H9 (cell line): ENCODE results near the gene HORMAD1. TPM values are rescaled to one million over a fixed set of nuclear protein-coding genes. Genes with fewer than 3 reads are reported as not detected.

Experiments used
- DNase-seq: peaks from one replicate; pipeline ENCODE4 v3.0.0-alpha.2; 2017
- H2AFZ ChIP-seq: one replicate; pipeline ENCODE4 v1.6.1; 2013; ENCODE audit warnings: mild to moderate bottlenecking, low read length, control low read depth, moderate library complexity
- H2AK5ac ChIP-seq: 2 replicates; pipeline ENCODE4 v1.6.1; 2013; ENCODE audit warnings: low read length, control low read depth, mixed read lengths; ENCODE audit not compliant: insufficient read length
- H2BK120ac ChIP-seq: one replicate; pipeline ENCODE4 v1.6.1; 2013; ENCODE audit warnings: low read depth, mild to moderate bottlenecking, low read length, control low read depth, inconsistent platforms; ENCODE audit not compliant: poor library complexity, severe bottlenecking
- H2BK12ac ChIP-seq: 2 replicates; pipeline ENCODE4 v1.6.1; 2013; ENCODE audit warnings: low read length, control low read depth, mixed read lengths, low read depth; ENCODE audit not compliant: insufficient read length
- H2BK15ac ChIP-seq: 2 replicates; pipeline ENCODE4 v1.6.1; 2013; ENCODE audit warnings: low read depth, low read length, control low read depth
- H2BK20ac ChIP-seq: one replicate; pipeline ENCODE4 v1.6.1; 2013; ENCODE audit warnings: low read depth, mild to moderate bottlenecking, low read length, control low read depth, inconsistent platforms; ENCODE audit not compliant: poor library complexity, severe bottlenecking
- H2BK5ac ChIP-seq: 2 replicates; pipeline ENCODE4 v1.6.1; 2013; ENCODE audit warnings: low read length, control low read depth, mixed read lengths; ENCODE audit not compliant: insufficient read length
- H3K14ac ChIP-seq: 2 replicates; pipeline ENCODE4 v1.6.1; 2013; ENCODE audit warnings: low read length, control low read depth; ENCODE audit not compliant: insufficient read depth
- H3K18ac ChIP-seq: 2 replicates; pipeline ENCODE4 v1.6.1; 2013; ENCODE audit warnings: low read depth, mild to moderate bottlenecking, mixed read lengths, low read length, control low read depth; ENCODE audit not compliant: insufficient read length
- H3K23ac ChIP-seq: 2 replicates; pipeline ENCODE4 v1.6.1; 2013; ENCODE audit warnings: low read length, control low read depth, mixed read lengths, low read depth; ENCODE audit not compliant: insufficient read length
- H3K23me2 ChIP-seq: 2 replicates; pipeline ENCODE4 v1.6.1; 2013; ENCODE audit warnings: low read depth, mild to moderate bottlenecking, mixed read lengths, low read length, control low read depth; ENCODE audit not compliant: insufficient read length, poor library complexity, severe bottlenecking
- H3K27ac ChIP-seq: 2 replicates; pipeline ENCODE4 v1.5.1; 2013; ENCODE audit warnings: low read length, control low read depth, mixed read lengths, low read depth; ENCODE audit not compliant: insufficient read length
- H3K27me3 ChIP-seq: 2 replicates; pipeline ENCODE4 v1.6.1; 2013; ENCODE audit warnings: low read length, control low read depth, inconsistent platforms; ENCODE audit not compliant: insufficient read depth
- H3K4ac ChIP-seq: 2 replicates; pipeline ENCODE4 v1.6.1; 2013; ENCODE audit warnings: low read depth, mild to moderate bottlenecking, control low read depth, inconsistent platforms, low read length, moderate library complexity
- H3K4me1 ChIP-seq: 2 replicates; pipeline ENCODE4 v1.6.1; 2013; ENCODE audit warnings: low read length, control low read depth, inconsistent platforms; ENCODE audit not compliant: insufficient read depth
- H3K4me2 ChIP-seq: 2 replicates; pipeline ENCODE4 v1.6.1; 2013; ENCODE audit warnings: low read length, control low read depth, mixed read lengths; ENCODE audit not compliant: insufficient read length, insufficient read depth
- H3K56ac ChIP-seq: 2 replicates; pipeline ENCODE4 v1.6.1; 2013; ENCODE audit warnings: low read depth, mild to moderate bottlenecking, mixed read lengths, low read length, control low read depth; ENCODE audit not compliant: insufficient read length
- H3K79me1 ChIP-seq: 2 replicates; pipeline ENCODE4 v1.6.1; 2013; ENCODE audit warnings: low read depth, mild to moderate bottlenecking, moderate library complexity, low read length, control low read depth, inconsistent platforms; ENCODE audit not compliant: insufficient read depth, poor library complexity, severe bottlenecking
- H3K79me2 ChIP-seq: 2 replicates; pipeline ENCODE4 v1.6.1; 2013; ENCODE audit warnings: low read length, control low read depth, inconsistent platforms; ENCODE audit not compliant: insufficient read depth
- H3K9ac ChIP-seq: 2 replicates; pipeline ENCODE4 v1.6.1; 2013; ENCODE audit warnings: low read length, control low read depth, mixed read lengths; ENCODE audit not compliant: insufficient read length; ENCODE audit errors: extremely low read depth
- H3K9me3 ChIP-seq: one replicate; pipeline ENCODE4 v1.6.1; 2013; ENCODE audit warnings: low read depth, low read length, inconsistent platforms; ENCODE audit not compliant: control insufficient read depth
- H3T11ph ChIP-seq: one replicate; pipeline ENCODE4 v1.6.1; 2013; ENCODE audit warnings: mild to moderate bottlenecking, low read length, control low read depth, inconsistent platforms
- H4K20me1 ChIP-seq: one replicate; pipeline ENCODE4 v1.6.1; 2013; ENCODE audit not compliant: control insufficient read depth, insufficient read length, insufficient read depth
- H4K5ac ChIP-seq: 2 replicates; pipeline ENCODE4 v1.6.1; 2013; ENCODE audit warnings: low read depth, mild to moderate bottlenecking, mixed read lengths, low read length, control low read depth; ENCODE audit not compliant: insufficient read length
- H4K8ac ChIP-seq: replicated peaks from 2 replicates; pipeline ENCODE4 v1.6.1; 2013; ENCODE audit warnings: low read length, control low read depth, mixed read lengths, low read depth; ENCODE audit not compliant: insufficient read length
- H4K91ac ChIP-seq: 2 replicates; pipeline ENCODE4 v1.6.1; 2013; ENCODE audit warnings: low read depth, mild to moderate bottlenecking, moderate library complexity, mixed read lengths, low read length, control low read depth; ENCODE audit not compliant: insufficient read length
- H3K27ac Mint-ChIP-seq, 3 experiments: 2 replicates in 2 of 3; 3 replicates in 1 of 3; pipeline ENCODE4 v1.8.0; 2020 to 2021; ENCODE audit warnings: mixed read lengths in 3 of 3, mild to moderate bottlenecking in 1 of 3, moderate library complexity in 1 of 3
- H3K27me3 Mint-ChIP-seq: 2 replicates; pipeline ENCODE4 v1.8.0; 2021; ENCODE audit warnings: low read depth, mild to moderate bottlenecking, moderate library complexity, mixed read lengths
- H3K36me3 Mint-ChIP-seq, 3 experiments: 2 replicates in 2 of 3; 3 replicates in 1 of 3; pipeline ENCODE4 v1.8.0; 2020 to 2021; ENCODE audit warnings: low read depth in 3 of 3, mixed read lengths in 3 of 3; ENCODE audit not compliant: insufficient read depth in 1 of 3
- H3K4me1 Mint-ChIP-seq, 2 experiments: 2 replicates each; pipeline ENCODE4 v1.8.0; 2020; ENCODE audit warnings: mixed read lengths in 2 of 2
- H3K4me3 Mint-ChIP-seq, 2 experiments: 2 replicates in 1 of 2; 3 replicates in 1 of 2; pipeline ENCODE4 v1.8.0; 2020 to 2021; ENCODE audit warnings: mild to moderate bottlenecking in 2 of 2, mixed read lengths in 2 of 2, moderate library complexity in 1 of 2
- H3K9me3 Mint-ChIP-seq, 2 experiments: 2 replicates in 1 of 2; 3 replicates in 1 of 2; pipeline ENCODE4 v1.8.0; 2020; ENCODE audit warnings: mild to moderate bottlenecking in 2 of 2, mixed read lengths in 2 of 2, moderate library complexity in 1 of 2
- WGBS: extraction: QIAGEN DNeasy Blood & Tissue Kit; methylation state at CpG from one replicate; pipeline ENCODE4 v1.1.7; 2013; ENCODE audit warnings: missing lambda C conversion rate, low lambda C conversion rate, mixed read lengths; ENCODE audit not compliant: insufficient read length; ENCODE audit errors: extremely low coverage; 5-methylcytosine and 5-hydroxymethylcytosine counted together
- total RNA-seq: library from RNA; stranded (reverse); gene quantifications from 2 replicates; pipeline ENCODE4 v1.2.1, GENCODE V29; 2021
- TF ChIP-seq, protein P1 (sequence below): fragments of 200-600 bp; sonication (generic); conservative IDR thresholded peaks from 3 replicates; pipeline ENCODE4 v1.8.0; 2021; ENCODE audit warnings: antibody characterized with exemption, mild to moderate bottlenecking

The HORMAD1 gene
- total RNA-seq, 1 experiment from 2014 or later = not detected

DNA sequence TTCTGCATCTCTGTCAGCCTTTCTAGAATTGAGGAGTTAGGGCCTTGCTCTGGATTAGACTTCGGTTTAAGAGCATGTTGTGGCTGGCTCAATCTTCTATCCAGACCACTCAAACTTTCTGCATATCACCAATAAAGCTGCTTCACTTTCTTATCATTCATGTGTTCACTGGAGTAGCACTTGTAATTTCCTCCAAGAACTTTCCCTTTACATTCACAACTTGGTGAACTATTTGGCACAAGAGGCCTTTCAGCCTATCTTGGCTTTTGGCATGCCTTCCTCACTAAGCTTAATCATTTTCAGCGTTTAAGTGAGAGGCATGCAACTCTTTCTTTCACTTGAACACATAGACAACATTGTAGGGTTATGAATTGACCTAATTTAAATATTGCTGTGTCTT is 3.6 kb upstream of the HORMAD1 start:
- DNase-seq = no peak
- Mint-ChIP-seq H3K4me1 (no peaks in the 10 kb centered on the region), H3K27me3 (no peaks in the 10 kb centered on the region), H3K27ac (no peak overlapping the region), H3K36me3 (0 out of 7 replicates have a peak, but pooled peaks cover 0 to 1% (median 0%) of the 10 kb centered on the region in 3 experiments), H3K4me3 (no peak overlapping the region), H3K9me3 (peaks cover 0 to 6% of the 10 kb centered on the region in 2 experiments; a peak in 1 of 5 replicates)
- Histone ChIP-seq H4K91ac (no peak overlapping the region), H3K9me3 (no peaks in the 10 kb centered on the region), H4K20me1 (no peaks in the 10 kb centered on the region), H4K5ac (no peak overlapping the region), H2BK12ac (no peak overlapping the region), H3K79me2 (no peaks in the 10 kb centered on the region), H2BK20ac (no peak overlapping the region), H3K9ac (no peak overlapping the region), H3T11ph (no peak overlapping the region), H3K27me3 (no peaks in the 10 kb centered on the region), H3K27ac (no peak overlapping the region), H2BK5ac (no peak overlapping the region), H3K56ac (no peak overlapping the region), H3K23ac (no peak overlapping the region), H2AFZ (no peak overlapping the region), H2AK5ac (no peak overlapping the region), H3K4ac (no peak overlapping the region), H2BK120ac (no peak overlapping the region), H3K4me1 (no peaks in the 10 kb centered on the region), H4K8ac (no peak overlapping the region), H3K4me2 (no peak overlapping the region), H3K23me2 (no peaks in the 10 kb centered on the region), H3K18ac (no peak overlapping the region), H3K79me1 (no peaks in the 10 kb centered on the region), H2BK15ac (no peak overlapping the region), H3K14ac (no peak overlapping the region)
- TF ChIP-seq, protein P1, sequence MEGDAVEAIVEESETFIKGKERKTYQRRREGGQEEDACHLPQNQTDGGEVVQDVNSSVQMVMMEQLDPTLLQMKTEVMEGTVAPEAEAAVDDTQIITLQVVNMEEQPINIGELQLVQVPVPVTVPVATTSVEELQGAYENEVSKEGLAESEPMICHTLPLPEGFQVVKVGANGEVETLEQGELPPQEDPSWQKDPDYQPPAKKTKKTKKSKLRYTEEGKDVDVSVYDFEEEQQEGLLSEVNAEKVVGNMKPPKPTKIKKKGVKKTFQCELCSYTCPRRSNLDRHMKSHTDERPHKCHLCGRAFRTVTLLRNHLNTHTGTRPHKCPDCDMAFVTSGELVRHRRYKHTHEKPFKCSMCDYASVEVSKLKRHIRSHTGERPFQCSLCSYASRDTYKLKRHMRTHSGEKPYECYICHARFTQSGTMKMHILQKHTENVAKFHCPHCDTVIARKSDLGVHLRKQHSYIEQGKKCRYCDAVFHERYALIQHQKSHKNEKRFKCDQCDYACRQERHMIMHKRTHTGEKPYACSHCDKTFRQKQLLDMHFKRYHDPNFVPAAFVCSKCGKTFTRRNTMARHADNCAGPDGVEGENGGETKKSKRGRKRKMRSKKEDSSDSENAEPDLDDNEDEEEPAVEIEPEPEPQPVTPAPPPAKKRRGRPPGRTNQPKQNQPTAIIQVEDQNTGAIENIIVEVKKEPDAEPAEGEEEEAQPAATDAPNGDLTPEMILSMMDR = no peak
- WGBS = no CpG with 5 or more reads among the region's 2 CpGs
